Neural cell (in vitro differentiated cells): Measurements from ENCODE around the gene PARP9. TPM values are rescaled to one million over a fixed set of nuclear protein-coding genes. Genes with fewer than 3 reads are reported as not detected.

ENCODE experiments used
- H2AFZ ChIP-seq: fragments of 200-600, 300-800 bp; sonication (generic), shearing (Covaris generic); 2 replicates; pipeline ENCODE4 v1.6.0; 2014; ENCODE audit warnings: low read depth, mild to moderate bottlenecking, antibody characterized with exemption, low read length, moderate library complexity
- H3F3A ChIP-seq: fragments of 200-600 bp; shearing (Covaris generic); 2 replicates; pipeline ENCODE4 v1.6.1; 2016; ENCODE audit warnings: mild to moderate bottlenecking, moderate library complexity, mixed read lengths, antibody characterized with exemption, low read length; ENCODE audit not compliant: insufficient read depth, poor library complexity, severe bottlenecking
- H3K27ac ChIP-seq: fragments of 200-600, 300-800 bp; sonication (generic), shearing (Covaris generic); 2 replicates; pipeline ENCODE4 v1.5.1; 2014; ENCODE audit warnings: mild to moderate bottlenecking, low read length, moderate library complexity
- H3K27me3 ChIP-seq: fragments of 300-800, 200-600 bp; sonication (generic), shearing (Covaris generic); 2 replicates; pipeline ENCODE4 v1.6.0; 2014; ENCODE audit warnings: mild to moderate bottlenecking, low read depth, low read length, moderate library complexity; ENCODE audit not compliant: insufficient read depth
- H3K36me3 ChIP-seq: fragments of 300-800, 200-600 bp; sonication (generic), shearing (Covaris generic); 2 replicates; pipeline ENCODE4 v1.5.1; 2014; ENCODE audit warnings: mild to moderate bottlenecking, antibody characterized with exemption, low read length, moderate library complexity; ENCODE audit not compliant: insufficient read depth
- H3K4me2 ChIP-seq: fragments of 300-800, 200-600 bp; sonication (generic), shearing (Covaris generic); 2 replicates; pipeline ENCODE4 v1.6.0; 2014; ENCODE audit warnings: mild to moderate bottlenecking, low read length
- H3K4me3 ChIP-seq: fragments of 300-800, 200-600 bp; sonication (generic), shearing (Covaris generic); 2 replicates; pipeline ENCODE4 v1.5.1; 2014; ENCODE audit warnings: mild to moderate bottlenecking, low read length, moderate library complexity
- H3K79me2 ChIP-seq: fragments of 200-600 bp; shearing (Covaris generic); replicated peaks from 2 replicates; pipeline ENCODE4 v1.6.0; 2014; ENCODE audit warnings: mild to moderate bottlenecking, low read length, moderate library complexity; ENCODE audit not compliant: insufficient read depth
- H3K9ac ChIP-seq: fragments of 300-800, 200-600 bp; sonication (generic), shearing (Covaris generic); 2 replicates; pipeline ENCODE4 v1.6.1; 2016; ENCODE audit warnings: mild to moderate bottlenecking, low read length, mixed read lengths
- H3K9me2 ChIP-seq: fragments of 200-600 bp; shearing (Covaris generic); 2 replicates; pipeline ENCODE4 v1.6.1; 2016; ENCODE audit warnings: mild to moderate bottlenecking, low read length, mixed read lengths; ENCODE audit not compliant: insufficient read depth
- H3K9me3 ChIP-seq: fragments of 200-600, 300-800 bp; sonication (generic), shearing (Covaris generic); 2 replicates; pipeline ENCODE4 v1.6.1; 2016; ENCODE audit warnings: mild to moderate bottlenecking, mixed run types, low read length, moderate library complexity, mixed read lengths
- H4K20me1 ChIP-seq: fragments of 200-600 bp; shearing (Covaris generic); 2 replicates; pipeline ENCODE4 v1.6.1; 2016; ENCODE audit warnings: mild to moderate bottlenecking, mixed run types; ENCODE audit not compliant: insufficient read depth
- EP300 ChIP-seq: fragments of 450-650 bp; conservative IDR thresholded peaks from 2 replicates; pipeline ENCODE4 v1.6.1; 2014; ENCODE audit warnings: antibody characterized with exemption, mild to moderate bottlenecking, moderate library complexity; ENCODE audit not compliant: poor library complexity, severe bottlenecking
- EZH2 ChIP-seq: fragments of 200-600, 300-800 bp; shearing (Covaris generic), sonication (generic); IDR thresholded peaks from 2 replicates; pipeline ENCODE4 v1.6.1; 2014; ENCODE audit warnings: antibody characterized with exemption, low read length, borderline replicate concordance, mild to moderate bottlenecking; ENCODE audit not compliant: insufficient read depth, poor library complexity, severe bottlenecking
- MXI1 ChIP-seq: fragments of 450-650 bp; conservative IDR thresholded peaks from 2 replicates; pipeline ENCODE4 v1.6.1; 2014; ENCODE audit warnings: antibody characterized with exemption, mild to moderate bottlenecking; ENCODE audit not compliant: poor library complexity, severe bottlenecking
- RAD21 ChIP-seq: fragments of 450-650 bp; conservative IDR thresholded peaks from 2 replicates; pipeline ENCODE4 v1.6.1; 2014; ENCODE audit warnings: antibody characterized with exemption, mild to moderate bottlenecking, moderate library complexity
- SMC3 ChIP-seq: fragments of 450-650 bp; conservative IDR thresholded peaks from 2 replicates; pipeline ENCODE4 v1.6.1; 2014; ENCODE audit warnings: antibody characterized with exemption, mild to moderate bottlenecking, moderate library complexity; ENCODE audit not compliant: poor library complexity
- polyA plus RNA-seq: library from polyadenylated mRNA; depleted of rRNA; stranded (reverse); fragments of >200 nt; gene quantifications from 2 replicates; pipeline ENCODE4 v1.2.3, GENCODE V29; 2014
- TF ChIP-seq, protein P1 (sequence below): fragments of 450-650 bp; IDR thresholded peaks from 2 replicates; pipeline ENCODE4 v1.5.1; 2014; ENCODE audit warnings: antibody characterized with exemption, mild to moderate bottlenecking, moderate library complexity; ENCODE audit not compliant: poor library complexity, severe bottlenecking
- TF ChIP-seq, protein P2 (sequence below): IDR thresholded peaks from 2 replicates; pipeline ENCODE4 v1.6.1; 2012; ENCODE audit warnings: borderline replicate concordance

Gene PARP9
- polyA plus RNA-seq, 1 donor from 2014 or later, result not detected

DNA sequence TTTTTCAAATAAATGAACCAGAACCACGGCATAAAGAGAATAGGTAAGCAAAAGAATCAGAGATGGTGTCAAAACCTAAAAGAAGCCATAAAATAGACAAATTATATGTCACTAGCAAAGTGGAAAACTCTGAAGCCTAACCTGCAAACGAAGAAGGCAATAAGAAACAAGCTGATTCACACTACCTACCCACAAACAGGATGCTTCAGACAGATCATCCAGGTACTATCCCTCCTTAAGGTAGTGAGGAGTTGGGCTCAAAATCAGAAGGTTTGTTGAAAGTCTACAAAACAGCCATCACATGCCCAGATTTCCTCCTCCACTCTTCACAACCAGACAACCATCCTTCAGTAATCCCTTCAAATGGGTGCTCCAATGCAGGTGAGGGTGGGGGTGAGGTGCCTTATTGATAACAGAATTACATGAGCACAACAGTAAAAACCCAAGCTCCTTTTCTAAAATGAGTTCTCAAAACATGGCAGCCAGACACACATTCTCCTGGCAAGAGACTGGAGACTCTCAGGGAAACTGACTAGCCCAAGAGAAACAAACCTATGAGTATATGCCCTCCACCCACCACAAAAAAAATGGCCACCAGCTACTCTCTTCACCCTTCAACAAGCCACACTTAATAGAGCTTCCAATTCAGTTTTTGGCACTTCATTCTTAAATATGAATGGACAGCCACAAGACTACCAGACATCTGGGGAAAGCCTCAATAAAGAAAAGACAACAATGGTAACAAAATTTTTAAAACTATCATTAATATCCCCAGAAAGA is 55.8 kb downstream of the PARP9 start:
- Histone ChIP-seq H3K79me2 (peaks cover 100% of the 10 kb centered on the region), H3K36me3 (no peaks in the 10 kb centered on the region), H3K27me3 (no peaks in the 10 kb centered on the region), H3K9me2 (no peaks in the 10 kb centered on the region), H3K4me3 (no peak overlapping the region), H3K27ac (no peak overlapping the region), H3K9ac (no peak overlapping the region), H3K9me3 (no peaks in the 10 kb centered on the region), H4K20me1 (peaks cover 3% of the 10 kb centered on the region), H3F3A (peaks cover 2% of the 10 kb centered on the region), H3K4me2 (no peak overlapping the region), H2AFZ (no peak overlapping the region)
- TF ChIP-seq EZH2 (no peak), MXI1 (no peak), EP300 (no peak), SMC3 (no peak)
- TF ChIP-seq, protein P1, sequence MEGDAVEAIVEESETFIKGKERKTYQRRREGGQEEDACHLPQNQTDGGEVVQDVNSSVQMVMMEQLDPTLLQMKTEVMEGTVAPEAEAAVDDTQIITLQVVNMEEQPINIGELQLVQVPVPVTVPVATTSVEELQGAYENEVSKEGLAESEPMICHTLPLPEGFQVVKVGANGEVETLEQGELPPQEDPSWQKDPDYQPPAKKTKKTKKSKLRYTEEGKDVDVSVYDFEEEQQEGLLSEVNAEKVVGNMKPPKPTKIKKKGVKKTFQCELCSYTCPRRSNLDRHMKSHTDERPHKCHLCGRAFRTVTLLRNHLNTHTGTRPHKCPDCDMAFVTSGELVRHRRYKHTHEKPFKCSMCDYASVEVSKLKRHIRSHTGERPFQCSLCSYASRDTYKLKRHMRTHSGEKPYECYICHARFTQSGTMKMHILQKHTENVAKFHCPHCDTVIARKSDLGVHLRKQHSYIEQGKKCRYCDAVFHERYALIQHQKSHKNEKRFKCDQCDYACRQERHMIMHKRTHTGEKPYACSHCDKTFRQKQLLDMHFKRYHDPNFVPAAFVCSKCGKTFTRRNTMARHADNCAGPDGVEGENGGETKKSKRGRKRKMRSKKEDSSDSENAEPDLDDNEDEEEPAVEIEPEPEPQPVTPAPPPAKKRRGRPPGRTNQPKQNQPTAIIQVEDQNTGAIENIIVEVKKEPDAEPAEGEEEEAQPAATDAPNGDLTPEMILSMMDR, result no peak

DNA sequence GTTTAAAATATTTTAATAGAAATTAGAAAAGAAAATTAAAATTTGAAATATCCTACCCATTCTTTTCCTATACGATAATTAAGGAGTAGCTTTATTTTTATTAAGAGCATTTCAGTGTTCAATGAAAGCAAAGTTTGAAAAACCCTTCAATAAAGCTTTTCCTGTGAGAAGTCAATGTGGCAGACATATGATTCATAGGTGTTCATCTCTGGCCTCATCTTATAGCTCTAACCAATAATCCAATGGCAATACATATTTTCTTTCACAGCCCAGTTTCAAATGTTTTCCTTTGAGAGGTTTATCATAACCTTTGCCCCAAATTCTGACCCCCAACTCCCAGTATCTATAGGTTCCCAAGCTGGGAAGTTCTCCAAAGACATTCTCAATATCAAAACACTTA is 57.6 kb downstream of the PARP9 start:
- no peak overlapping the region for H2AFZ ChIP-seq
- no peak overlapping the region for H3K9ac ChIP-seq
- H3K4me3 ChIP-seq, result no peak overlapping the region
- H3K9me2 ChIP-seq, result no peaks in the 10 kb centered on the region
- H3K36me3 ChIP-seq, result no peaks in the 10 kb centered on the region
- TF ChIP-seq, protein P2, sequence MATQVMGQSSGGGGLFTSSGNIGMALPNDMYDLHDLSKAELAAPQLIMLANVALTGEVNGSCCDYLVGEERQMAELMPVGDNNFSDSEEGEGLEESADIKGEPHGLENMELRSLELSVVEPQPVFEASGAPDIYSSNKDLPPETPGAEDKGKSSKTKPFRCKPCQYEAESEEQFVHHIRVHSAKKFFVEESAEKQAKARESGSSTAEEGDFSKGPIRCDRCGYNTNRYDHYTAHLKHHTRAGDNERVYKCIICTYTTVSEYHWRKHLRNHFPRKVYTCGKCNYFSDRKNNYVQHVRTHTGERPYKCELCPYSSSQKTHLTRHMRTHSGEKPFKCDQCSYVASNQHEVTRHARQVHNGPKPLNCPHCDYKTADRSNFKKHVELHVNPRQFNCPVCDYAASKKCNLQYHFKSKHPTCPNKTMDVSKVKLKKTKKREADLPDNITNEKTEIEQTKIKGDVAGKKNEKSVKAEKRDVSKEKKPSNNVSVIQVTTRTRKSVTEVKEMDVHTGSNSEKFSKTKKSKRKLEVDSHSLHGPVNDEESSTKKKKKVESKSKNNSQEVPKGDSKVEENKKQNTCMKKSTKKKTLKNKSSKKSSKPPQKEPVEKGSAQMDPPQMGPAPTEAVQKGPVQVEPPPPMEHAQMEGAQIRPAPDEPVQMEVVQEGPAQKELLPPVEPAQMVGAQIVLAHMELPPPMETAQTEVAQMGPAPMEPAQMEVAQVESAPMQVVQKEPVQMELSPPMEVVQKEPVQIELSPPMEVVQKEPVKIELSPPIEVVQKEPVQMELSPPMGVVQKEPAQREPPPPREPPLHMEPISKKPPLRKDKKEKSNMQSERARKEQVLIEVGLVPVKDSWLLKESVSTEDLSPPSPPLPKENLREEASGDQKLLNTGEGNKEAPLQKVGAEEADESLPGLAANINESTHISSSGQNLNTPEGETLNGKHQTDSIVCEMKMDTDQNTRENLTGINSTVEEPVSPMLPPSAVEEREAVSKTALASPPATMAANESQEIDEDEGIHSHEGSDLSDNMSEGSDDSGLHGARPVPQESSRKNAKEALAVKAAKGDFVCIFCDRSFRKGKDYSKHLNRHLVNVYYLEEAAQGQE, result no peak
- H3F3A ChIP-seq, result no peaks in the 10 kb centered on the region
- no peaks in the 10 kb centered on the region for H4K20me1 ChIP-seq
- no peak overlapping the region for H3K27ac ChIP-seq
- no peaks in the 10 kb centered on the region for H3K9me3 ChIP-seq
- no peak overlapping the region for H3K4me2 ChIP-seq
- peaks cover 100% of the 10 kb centered on the region for H3K79me2 ChIP-seq
- H3K27me3 ChIP-seq, result no peaks in the 10 kb centered on the region

DNA sequence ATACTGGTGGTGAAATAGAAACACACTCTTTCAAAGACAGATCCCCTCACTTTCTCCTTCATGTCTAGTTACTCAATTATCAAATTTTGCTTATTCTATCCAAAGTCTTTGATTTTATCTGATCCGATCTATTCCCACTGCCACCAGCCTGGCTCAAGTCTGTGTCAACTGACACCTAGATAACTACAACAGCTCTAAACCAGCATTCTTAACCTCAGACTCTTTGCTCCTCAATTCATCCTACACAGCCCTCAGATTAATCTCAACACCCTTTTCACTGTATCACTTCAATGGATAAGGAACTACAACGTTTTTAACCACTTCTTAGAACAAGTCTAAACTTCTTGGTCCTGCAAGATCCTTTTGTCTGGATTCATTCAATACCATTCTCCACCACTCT is 58.4 kb downstream of the PARP9 start:
- Histone ChIP-seq H3K27me3 (no peaks in the 10 kb centered on the region), H3K79me2 (peaks cover 94% of the 10 kb centered on the region), H4K20me1 (no peaks in the 10 kb centered on the region), H3K27ac (no peak overlapping the region), H3K4me3 (no peak overlapping the region), H3F3A (no peaks in the 10 kb centered on the region), H3K36me3 (no peaks in the 10 kb centered on the region), H3K9me3 (no peaks in the 10 kb centered on the region), H2AFZ (no peak overlapping the region), H3K9me2 (no peaks in the 10 kb centered on the region), H3K9ac (no peak overlapping the region), H3K4me2 (no peak overlapping the region)
- TF ChIP-seq RAD21, result no peak
- TF ChIP-seq EP300, result no peak
